GM12872 (cell line): ENCODE data around the gene HHAT.

ENCODE experiments used
- TF ChIP-seq, protein P1 (sequence below): IDR thresholded peaks from 3 replicates; pipeline ENCODE4 v1.5.1; 2011; ENCODE audit warnings: low read depth, mild to moderate bottlenecking, low read length, moderate library complexity; ENCODE audit not compliant: insufficient read depth

HHAT gene

GRCh38 chr1:210328746-210329503, at the start of gene HHAT:
TSS of gene HHAT (plus strand) at chr1:210328902. CDS start at chr1:210348976, 20,074 bp downstream.
- TF ChIP-seq, protein P1, sequence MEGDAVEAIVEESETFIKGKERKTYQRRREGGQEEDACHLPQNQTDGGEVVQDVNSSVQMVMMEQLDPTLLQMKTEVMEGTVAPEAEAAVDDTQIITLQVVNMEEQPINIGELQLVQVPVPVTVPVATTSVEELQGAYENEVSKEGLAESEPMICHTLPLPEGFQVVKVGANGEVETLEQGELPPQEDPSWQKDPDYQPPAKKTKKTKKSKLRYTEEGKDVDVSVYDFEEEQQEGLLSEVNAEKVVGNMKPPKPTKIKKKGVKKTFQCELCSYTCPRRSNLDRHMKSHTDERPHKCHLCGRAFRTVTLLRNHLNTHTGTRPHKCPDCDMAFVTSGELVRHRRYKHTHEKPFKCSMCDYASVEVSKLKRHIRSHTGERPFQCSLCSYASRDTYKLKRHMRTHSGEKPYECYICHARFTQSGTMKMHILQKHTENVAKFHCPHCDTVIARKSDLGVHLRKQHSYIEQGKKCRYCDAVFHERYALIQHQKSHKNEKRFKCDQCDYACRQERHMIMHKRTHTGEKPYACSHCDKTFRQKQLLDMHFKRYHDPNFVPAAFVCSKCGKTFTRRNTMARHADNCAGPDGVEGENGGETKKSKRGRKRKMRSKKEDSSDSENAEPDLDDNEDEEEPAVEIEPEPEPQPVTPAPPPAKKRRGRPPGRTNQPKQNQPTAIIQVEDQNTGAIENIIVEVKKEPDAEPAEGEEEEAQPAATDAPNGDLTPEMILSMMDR = no peak

DNA sequence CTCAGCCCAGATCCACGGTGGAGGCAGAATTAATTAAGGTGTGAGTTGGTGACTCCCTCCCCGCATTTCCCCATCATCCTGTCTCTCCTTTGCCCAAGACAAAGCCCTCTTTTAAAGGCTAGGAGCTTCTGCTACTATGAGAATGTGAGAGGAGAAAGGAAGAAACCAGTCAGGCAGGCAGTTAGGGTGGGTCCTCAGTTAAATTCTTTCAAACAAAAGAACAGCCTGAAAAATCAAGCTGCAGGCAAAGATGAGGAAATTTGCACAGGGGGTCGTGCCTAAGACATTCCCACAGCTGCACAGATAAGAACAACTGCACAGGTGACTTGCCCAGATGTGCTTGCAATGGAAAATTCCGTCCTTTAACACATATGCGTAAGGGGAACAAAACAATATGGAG, 48.5 kb upstream of the HHAT start:
- TF ChIP-seq, protein P1 = no peak

DNA sequence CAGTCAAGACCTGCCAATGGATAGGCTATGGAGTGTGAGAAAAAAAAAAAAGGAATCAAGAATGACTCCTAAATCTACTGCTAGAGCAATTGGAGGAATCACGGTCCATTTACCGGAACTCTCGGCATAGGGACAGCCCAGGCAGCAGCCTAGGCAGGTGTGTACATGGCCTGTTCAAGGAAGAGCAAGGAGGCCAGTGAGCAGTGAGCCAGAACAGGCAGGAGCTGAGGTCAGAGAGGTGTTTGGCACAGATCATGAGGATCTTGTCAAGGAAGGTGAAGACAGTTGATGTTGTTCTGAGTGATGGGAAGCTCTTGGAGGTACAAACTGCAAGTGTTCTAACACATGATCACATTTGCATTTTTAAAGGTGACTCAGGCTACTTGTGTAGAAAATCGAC, 40.6 kb upstream of the HHAT start:
- TF ChIP-seq, protein P1 = no peak

GRCh38 chr1:210289248-210289647, 39.5 kb upstream of the HHAT start:
- TF ChIP-seq, protein P1 = no peak

- TF ChIP-seq, protein P1 = no peak
Measured at GRCh38 chr1:210291081-210291764, 37.5 kb upstream of the HHAT start.

DNA sequence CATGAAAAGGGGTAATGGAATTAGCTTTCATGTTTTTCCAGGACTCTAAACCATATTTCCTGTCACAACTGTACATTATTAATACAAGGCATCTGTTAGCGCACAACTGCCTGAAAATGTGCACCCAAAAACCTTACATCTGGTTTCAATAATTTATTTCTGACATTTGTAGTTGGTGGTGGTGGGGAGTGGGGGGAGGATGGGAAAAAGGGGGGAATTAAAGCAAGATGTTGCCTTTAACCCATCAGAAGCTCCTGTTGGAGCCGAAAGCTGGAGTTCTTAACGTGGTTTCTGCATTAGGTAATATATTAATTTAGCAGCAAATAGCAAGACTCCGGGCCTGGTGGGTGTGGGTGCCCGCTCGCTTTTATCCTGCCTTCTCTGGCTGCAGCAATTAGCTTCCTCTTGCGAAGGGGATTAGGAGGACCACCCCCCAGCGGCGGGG, 36.9 kb upstream of the HHAT start:
- TF ChIP-seq, protein P1 = no peak

- TF ChIP-seq, protein P1 = no peak
Measured at GRCh38 chr1:210292231-210292871, 36.4 kb upstream of the HHAT start.
